ENCODE measurements around the gene COL6A3.
A peak's percentile ranks its signal among the peaks of the same experiment; 100 is the strongest.

COL6A3 gene

DNA sequence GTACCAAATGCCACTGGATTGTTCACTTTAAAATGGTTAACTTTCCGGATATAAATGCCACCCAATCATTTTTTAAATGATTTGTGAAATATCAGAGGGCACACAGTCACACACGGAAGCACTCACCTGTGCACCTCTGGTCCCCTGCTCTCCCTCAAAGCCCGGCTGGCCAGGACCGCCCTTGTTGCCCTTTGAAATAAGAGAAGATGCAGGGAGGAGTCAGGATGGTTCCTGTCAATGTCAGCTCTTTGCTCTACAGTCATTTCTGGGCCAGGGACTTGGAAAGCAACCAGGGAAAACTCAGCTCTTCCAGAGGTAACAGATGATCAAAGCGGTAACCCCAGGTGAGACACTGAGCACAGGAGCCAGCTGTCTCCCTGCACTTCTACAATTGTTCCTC lies 60.7 kb downstream of the COL6A3 start:
- no peaks in the 10 kb centered on the region for H3K4me1 ChIP-seq
- no peak overlapping the region for H3K4me2 ChIP-seq
- no peak overlapping the region for H3K9ac ChIP-seq
- no peak for TF ChIP-seq Cebpa-rat (IDR thresholded peaks at IDR 0.05)
- no peaks in the 10 kb centered on the region for H3K36me3 ChIP-seq
- no peak overlapping the region for H3K4me3 ChIP-seq
- H3K27me3 ChIP-seq, result no peaks in the 10 kb centered on the region
- no peaks in the 10 kb centered on the region for H4K20me1 ChIP-seq
- no peaks in the 10 kb centered on the region for H3K9me3 ChIP-seq
- no peak overlapping the region for H3K27ac ChIP-seq

DNA sequence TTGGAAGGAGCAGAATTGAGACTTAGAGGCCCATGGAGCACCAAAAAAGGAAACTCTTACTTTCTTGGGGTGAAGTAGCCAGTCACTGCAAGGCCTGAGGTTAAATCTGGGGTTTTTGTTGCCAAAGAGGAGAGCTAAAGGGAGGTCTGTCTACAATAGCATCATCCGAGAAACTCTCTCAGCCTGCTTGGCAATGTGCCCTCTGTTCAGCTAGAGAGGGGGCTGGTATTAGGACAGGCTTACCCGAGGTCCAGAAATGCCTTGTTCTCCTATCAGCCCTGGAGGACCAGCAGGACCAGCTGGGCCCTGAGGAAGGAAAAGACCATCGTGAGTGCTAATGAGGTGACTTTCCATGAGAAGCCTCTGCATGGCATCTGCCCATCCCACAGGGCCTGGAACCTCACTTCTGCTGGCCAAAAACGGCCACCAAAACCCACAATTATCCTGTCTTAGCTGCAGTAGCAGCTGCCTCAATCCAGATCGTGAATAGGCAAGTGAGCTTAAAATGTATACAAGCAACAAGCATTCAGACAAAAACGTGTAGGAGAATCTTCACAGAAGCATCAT lies 61.6 kb downstream of the COL6A3 start:
- Histone ChIP-seq H3K27ac (no peak overlapping the region), H3K36me3 (no peaks in the 10 kb centered on the region), H4K20me1 (no peaks in the 10 kb centered on the region), H3K4me3 (no peak overlapping the region), H3K4me2 (no peak overlapping the region), H3K9ac (no peak overlapping the region), H3K9me3 (no peaks in the 10 kb centered on the region), H3K27me3 (no peaks in the 10 kb centered on the region), H3K4me1 (no peaks in the 10 kb centered on the region)
- TF ChIP-seq Cebpa-rat (IDR thresholded peaks at IDR 0.05), result no peak

DNA sequence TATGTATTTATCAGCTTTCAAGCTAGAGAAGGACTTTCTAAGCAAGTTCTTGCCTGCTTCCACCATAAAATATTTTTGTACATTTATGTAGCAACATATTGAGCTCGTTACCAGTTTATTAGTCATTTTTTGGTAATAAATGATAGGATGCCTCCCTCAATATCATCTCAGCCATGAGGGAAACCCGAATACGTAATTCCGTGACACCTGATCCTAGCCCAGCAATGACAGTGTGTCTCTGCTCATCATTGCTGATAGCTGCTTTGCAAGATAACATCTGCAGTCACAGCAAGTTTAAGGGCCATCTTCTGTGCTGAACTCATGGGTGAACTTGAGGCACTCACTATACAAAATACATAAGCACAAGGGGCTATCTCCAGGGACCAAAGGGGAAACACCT lies 62.2 kb downstream of the COL6A3 start:
- no peak for TF ChIP-seq Cebpa-rat (IDR thresholded peaks at IDR 0.05)
- no peaks in the 10 kb centered on the region for H3K36me3 ChIP-seq
- H4K20me1 ChIP-seq, result no peaks in the 10 kb centered on the region
- H3K4me3 ChIP-seq, result no peak overlapping the region
- no peak overlapping the region for H3K4me2 ChIP-seq
- H3K27ac ChIP-seq, result no peak overlapping the region
- no peak overlapping the region for H3K9ac ChIP-seq
- no peaks in the 10 kb centered on the region for H3K4me1 ChIP-seq
- no peaks in the 10 kb centered on the region for H3K27me3 ChIP-seq
- no peaks in the 10 kb centered on the region for H3K9me3 ChIP-seq

DNA sequence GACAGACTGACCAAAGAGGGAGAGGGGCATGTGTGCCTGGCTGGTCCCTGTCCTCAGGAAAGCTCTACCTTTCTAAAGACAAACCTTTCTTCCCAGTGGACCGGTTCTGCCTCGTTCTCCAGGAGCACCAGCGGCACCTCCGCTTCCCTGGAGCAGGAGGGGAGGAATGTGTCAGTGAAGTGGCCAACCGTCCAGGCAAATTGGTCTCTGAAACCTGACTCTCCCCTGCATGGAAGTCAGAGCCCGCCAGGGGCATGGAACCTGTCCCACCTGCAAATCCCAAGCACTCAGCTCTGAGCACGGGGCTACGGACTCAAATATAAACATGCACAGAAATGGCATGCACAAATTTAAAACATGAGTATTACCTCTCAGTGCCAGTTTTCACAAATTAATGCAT lies 62.9 kb downstream of the COL6A3 start:
- Histone ChIP-seq H3K9ac (no peak overlapping the region), H4K20me1 (no peaks in the 10 kb centered on the region), H3K4me2 (no peak overlapping the region), H3K36me3 (no peaks in the 10 kb centered on the region), H3K4me3 (no peak overlapping the region), H3K4me1 (peaks cover 5% of the 10 kb centered on the region), H3K9me3 (no peaks in the 10 kb centered on the region), H3K27me3 (no peaks in the 10 kb centered on the region), H3K27ac (no peak overlapping the region)
- TF ChIP-seq Cebpa-rat (IDR thresholded peaks at IDR 0.05), result no peak

DNA sequence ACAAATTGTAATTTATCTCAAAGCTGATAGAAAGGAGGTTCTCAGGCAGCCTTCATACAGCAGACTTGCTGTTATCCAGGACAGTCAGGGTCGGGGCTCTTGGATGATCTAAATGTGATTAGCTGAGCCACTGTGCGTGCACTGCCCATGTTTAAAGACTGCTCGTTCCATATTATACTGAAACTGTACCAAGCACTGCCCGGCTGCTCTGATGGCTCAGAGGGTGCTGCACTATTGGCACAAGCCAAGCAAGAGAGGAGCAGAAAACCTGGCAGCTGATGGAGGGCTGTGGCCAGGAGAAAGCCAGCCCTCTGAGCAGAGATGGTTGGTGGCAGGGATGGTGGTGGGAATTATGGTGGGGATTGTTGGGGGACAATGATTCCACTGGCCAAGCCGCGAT lies 63.4 kb downstream of the COL6A3 start:
- H3K4me3 ChIP-seq, result no peak overlapping the region
- no peaks in the 10 kb centered on the region for H3K9me3 ChIP-seq
- no peaks in the 10 kb centered on the region for H3K36me3 ChIP-seq
- H3K4me1 ChIP-seq, result peaks cover 10% of the 10 kb centered on the region
- no peak overlapping the region for H3K4me2 ChIP-seq
- no peaks in the 10 kb centered on the region for H4K20me1 ChIP-seq
- H3K27ac ChIP-seq, result no peak overlapping the region
- TF ChIP-seq Cebpa-rat (IDR thresholded peaks at IDR 0.05), result no peak
- H3K27me3 ChIP-seq, result no peaks in the 10 kb centered on the region
- H3K9ac ChIP-seq, result no peak overlapping the region

DNA sequence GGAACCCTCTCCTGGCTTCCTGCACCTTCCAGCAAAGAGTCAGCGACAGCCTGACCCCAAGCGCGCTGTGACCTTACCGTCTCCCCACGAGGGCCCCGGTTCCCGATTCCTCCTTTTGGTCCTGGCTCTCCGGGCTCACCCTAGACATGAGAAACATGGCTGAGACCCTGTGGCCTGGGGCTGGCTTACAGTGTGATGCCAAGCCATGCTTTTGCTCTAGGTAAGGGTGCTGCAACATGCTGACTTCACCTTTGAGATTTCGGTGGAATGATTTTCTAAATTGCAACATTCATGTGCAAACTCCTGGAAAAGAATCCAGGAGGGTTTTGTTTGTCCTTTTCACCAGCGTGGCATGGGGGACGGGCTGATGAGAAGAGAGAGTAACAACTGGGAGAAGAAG lies 63.9 kb downstream of the COL6A3 start:
- Histone ChIP-seq H3K9me3 (no peaks in the 10 kb centered on the region), H3K4me1 (peaks cover 11% of the 10 kb centered on the region), H3K4me2 (no peak overlapping the region), H3K27ac (no peak overlapping the region), H3K27me3 (no peaks in the 10 kb centered on the region), H3K9ac (no peak overlapping the region), H4K20me1 (no peaks in the 10 kb centered on the region), H3K36me3 (no peaks in the 10 kb centered on the region), H3K4me3 (no peak overlapping the region)
- TF ChIP-seq Cebpa-rat (IDR thresholded peaks at IDR 0.05), result no peak

DNA sequence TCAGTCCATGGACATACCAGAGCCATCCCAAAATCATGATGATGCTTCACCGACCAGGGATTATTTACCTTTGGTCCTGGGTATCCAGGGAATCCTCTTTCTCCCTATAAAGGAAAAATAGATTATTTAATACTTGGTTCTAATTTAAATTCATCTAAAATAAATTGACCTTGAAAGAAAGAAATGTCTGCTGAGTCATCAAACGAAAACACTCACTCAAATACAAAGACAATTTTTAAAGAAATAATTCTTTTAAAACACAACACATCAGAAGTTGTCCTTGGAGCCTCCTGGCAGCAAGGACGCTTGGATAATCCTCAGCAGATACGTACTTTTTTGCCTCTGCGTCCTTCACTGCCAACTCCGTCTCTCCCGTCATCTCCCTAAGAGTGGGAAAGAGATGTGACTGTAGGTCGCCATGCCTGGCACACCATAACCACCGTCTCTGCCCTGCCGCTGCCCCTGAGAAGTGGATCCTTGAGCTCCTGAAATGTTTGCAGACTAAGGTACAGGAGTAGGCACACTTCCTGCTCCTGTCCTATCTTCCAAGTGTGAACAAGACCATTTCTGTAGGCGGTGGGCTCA lies 65.6 kb downstream of the COL6A3 start:
- Histone ChIP-seq H3K4me2 (no peak overlapping the region), H3K4me3 (no peak overlapping the region), H3K27me3 (no peaks in the 10 kb centered on the region), H4K20me1 (no peaks in the 10 kb centered on the region), H3K36me3 (no peaks in the 10 kb centered on the region), H3K4me1 (peaks cover 11% of the 10 kb centered on the region), H3K27ac (no peak overlapping the region), H3K9me3 (no peaks in the 10 kb centered on the region), H3K9ac (no peak overlapping the region)
- TF ChIP-seq Cebpa-rat (IDR thresholded peaks at IDR 0.05), result no peak

DNA sequence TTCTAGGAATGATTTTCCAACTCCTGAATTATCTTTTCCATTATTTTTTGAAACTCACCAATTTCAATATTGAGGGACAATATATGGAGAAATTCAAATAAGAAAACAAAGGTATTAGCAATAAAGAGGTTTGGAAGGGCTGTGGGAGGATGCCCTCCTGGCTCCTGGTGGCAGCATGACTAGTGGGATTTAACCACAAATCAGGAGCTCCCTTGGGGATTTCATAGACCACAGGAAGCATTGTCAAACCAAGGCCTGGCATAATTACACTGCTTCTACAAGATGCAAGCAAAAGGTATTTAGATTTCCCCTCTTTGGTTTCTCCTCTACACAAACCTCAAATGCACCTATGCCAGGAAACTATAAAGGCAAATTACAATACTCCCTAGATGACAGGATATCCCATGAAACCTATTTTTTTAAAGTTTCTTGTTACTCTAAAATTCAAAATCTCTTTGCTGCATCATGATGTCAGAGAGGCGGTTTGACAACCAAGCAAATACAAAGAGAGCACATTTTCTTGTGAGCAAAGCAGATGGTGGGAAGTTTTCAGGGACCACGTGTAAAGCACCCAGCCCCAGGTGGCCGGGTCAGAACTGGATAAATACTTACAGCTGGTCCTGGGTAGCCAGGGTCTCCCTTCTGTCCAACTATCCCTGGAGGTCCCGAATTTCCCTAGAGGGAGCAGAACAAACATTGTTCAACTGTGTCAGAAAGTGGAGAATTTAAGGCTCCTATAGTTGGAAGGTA lies 67.9 kb downstream of the COL6A3 start:
- H3K4me3 ChIP-seq, result no peak overlapping the region
- H3K4me1 ChIP-seq, result peaks cover 11% of the 10 kb centered on the region
- no peak overlapping the region for H3K27ac ChIP-seq
- peak overlapping the region; percentile 36 for H3K4me2 ChIP-seq
- H4K20me1 ChIP-seq, result no peaks in the 10 kb centered on the region
- H3K9me3 ChIP-seq, result no peaks in the 10 kb centered on the region
- no peak overlapping the region for H3K9ac ChIP-seq
- TF ChIP-seq Cebpa-rat (IDR thresholded peaks at IDR 0.05), result no peak
- no peaks in the 10 kb centered on the region for H3K27me3 ChIP-seq
- no peaks in the 10 kb centered on the region for H3K36me3 ChIP-seq

DNA sequence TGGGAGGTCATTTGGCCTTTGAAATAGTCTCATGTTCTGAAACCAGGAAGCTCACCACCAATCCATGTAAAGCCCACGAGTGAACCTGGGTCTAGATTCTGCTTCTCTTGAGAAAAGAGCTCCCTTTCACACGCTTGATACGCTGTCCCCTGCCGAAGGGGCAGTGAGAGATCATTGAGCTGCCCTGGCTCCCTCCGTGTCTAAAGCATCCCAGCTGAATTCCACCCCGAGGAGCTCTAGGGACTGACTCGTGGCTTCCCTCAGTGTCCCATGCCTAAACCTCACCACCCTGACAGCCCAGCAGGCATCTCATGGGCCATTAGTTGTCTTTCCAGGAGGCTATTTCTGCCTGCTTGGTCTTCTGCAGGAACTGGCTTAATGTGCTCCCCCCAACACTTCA lies 68.6 kb downstream of the COL6A3 start:
- Histone ChIP-seq H3K4me3 (no peak overlapping the region), H3K27ac (no peak overlapping the region), H3K4me2 (0 out of 2 replicates have a peak overlapping the region, but pooled peaks have one; percentile 36), H4K20me1 (no peaks in the 10 kb centered on the region), H3K9me3 (no peaks in the 10 kb centered on the region), H3K4me1 (peaks cover 11% of the 10 kb centered on the region), H3K36me3 (no peaks in the 10 kb centered on the region), H3K9ac (no peak overlapping the region), H3K27me3 (no peaks in the 10 kb centered on the region)
- no peak for TF ChIP-seq Cebpa-rat (IDR thresholded peaks at IDR 0.05)

DNA sequence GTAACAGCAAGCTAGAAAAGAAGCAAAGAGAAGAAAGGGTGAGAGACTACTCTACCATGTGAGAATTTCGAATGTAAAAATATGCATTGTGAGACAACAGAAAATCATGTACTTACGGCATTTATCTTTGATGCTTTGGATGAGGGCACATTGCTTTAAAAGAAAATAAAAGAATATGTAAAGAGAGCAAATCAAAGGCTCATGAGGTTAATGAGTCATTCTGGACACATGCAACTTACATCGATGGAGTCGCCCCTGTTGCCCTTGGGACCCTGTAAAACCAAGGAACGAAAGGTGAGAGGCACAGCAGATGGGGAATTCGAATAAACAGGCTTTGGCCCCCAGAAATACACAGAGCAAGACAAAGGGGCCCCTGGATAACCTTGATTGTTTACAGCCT lies 69.0 kb downstream of the COL6A3 start:
- H3K27me3 ChIP-seq, result no peaks in the 10 kb centered on the region
- H3K4me1 ChIP-seq, result peaks cover 11% of the 10 kb centered on the region
- no peaks in the 10 kb centered on the region for H4K20me1 ChIP-seq
- H3K36me3 ChIP-seq, result no peaks in the 10 kb centered on the region
- no peak overlapping the region for H3K9ac ChIP-seq
- TF ChIP-seq Cebpa-rat (IDR thresholded peaks at IDR 0.05), result no peak
- no peaks in the 10 kb centered on the region for H3K9me3 ChIP-seq
- no peak overlapping the region for H3K4me3 ChIP-seq
- H3K27ac ChIP-seq, result no peak overlapping the region
- H3K4me2 ChIP-seq, result no peak overlapping the region
